Stimulated activated CD4-positive, alpha-beta T cell treated with anti-CD3 and anti-CD28 coated beads, Interleukin-12 subunit alpha, Interleukin-12 subunit beta, amount 100 ng/mL, for 4 hours (primary cell): ENCODE measurements around the gene PODNL1.
A peak's percentile ranks its signal among the peaks of the same experiment; 100 is the strongest.
"Not testable (repeated sequence)": the region's sequence is repeated elsewhere in the genome, so short reads cannot be mapped to it uniquely, and the experiment has no call there.

Source experiments
- DNase-seq: peaks from one replicate; pipeline ENCODE4 v3.0.0-alpha.2; 2020

Gene PODNL1

DNA sequence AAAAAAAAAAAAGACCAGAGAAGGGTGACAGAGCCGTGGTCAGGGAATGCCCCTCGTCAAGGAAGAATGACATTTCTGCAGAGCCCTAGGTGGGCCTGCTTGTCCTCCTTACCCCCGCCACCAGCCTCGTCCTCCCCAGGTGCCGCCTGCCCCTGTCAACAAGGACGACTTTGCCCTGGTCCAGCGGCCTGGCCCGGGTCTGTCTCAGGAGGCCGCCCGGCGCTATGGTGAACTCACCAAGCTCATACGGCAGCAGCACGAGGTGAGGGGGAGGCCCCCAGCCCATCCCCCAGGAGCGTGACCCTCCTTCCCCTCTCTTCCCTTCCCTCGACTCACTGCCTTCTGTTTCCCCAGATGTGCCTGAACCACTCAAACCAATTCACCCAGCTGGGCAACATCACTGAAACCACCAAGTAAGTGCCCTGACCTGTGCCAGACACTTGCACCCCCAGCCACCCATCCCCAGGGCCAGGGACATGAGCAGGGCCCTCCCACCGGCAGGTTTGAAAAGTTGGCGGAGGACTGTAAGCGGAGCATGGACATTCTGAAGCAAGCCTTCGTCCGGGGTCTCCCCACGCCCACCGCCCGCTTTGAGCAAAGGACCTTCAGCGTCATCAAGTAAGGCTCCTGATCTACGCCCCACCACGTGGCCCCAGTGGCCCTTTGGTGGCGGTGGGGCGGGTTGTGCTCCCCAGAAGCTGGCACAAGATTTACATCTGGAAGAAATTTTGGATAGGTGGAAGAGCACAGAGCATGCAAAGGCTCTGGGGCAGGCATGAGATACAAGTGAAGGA lies 14.8 kb downstream of the PODNL1 start:
- no peak for DNase-seq

DNA sequence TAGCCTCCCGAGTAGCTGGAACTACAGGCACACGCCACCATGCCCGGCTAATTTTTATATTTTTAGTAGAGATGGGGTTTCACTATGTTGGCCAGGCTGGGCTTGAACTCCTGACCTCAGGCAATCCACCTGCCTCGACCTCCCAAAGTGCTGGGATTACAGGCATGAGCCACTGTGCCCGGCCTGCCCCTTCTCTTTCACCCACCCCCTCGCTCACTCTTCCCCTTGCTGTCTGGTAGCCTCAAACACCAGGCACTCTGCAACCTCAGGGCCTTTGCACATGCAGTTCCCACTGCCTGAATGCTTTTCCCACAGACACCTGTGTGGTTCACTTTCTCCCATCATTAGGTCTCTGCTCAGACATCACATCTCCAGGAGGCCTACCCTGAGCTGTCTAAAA lies 16.1 kb downstream of the PODNL1 start:
- DNase-seq = not testable (repeated sequence)

DNA sequence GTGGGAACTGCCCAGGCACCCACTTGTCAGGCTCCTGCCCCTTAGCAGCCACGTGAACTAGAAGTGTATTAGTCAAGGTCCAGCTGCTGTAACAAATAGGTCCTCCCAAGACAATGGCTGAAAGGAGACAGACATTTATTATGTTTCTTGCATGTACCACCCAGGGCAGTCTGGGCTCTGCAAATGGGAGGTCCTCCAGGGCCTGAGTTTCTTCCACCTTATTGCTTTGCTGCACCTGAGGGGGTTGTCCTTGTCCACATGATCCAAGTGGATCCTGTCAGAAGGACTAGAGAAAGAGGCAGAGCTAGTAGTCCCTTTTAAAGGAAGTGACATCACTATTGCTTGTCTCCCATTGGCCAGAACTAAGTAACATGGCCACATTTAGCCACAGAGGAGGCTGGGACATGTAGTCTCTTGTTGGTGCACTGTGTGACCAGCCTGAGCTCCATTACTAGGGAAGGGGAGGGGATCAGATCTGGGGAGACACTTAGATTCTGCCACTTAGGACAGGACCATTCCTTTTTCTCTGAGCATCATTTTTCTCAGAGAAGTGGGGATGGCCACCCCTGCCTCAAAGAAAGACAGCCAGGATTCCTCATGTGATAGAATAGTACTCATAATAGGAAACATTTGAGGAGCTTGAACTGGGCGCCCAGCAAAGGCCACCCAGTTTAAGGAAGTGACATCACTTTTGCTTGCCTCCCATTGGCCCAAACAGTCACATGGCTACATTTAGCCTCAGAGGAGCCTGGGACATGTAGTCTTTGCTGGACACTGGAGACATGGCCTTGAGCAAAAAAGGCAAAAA lies 17.1 kb downstream of the PODNL1 start:
- DNase-seq = no peak

DNA sequence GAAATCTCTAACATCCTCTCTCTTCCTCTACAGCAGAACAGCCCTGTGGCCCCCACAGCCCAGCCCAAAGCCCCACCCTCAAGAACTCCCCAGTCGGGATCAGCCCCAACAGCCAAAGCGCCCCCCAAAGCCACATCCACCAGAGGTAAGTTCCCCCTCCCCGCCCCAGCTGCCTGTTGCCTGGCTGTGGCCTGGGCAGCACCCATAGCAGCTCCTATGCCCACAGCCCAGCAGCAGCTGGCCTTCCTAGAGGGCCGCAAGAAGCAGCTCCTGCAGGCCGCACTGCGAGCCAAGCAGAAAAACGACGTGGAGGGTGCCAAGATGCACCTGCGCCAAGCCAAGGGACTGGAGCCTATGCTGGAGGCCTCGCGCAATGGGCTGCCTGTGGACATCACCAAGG lies 17.7 kb downstream of the PODNL1 start:
- DNase-seq = no peak

DNA sequence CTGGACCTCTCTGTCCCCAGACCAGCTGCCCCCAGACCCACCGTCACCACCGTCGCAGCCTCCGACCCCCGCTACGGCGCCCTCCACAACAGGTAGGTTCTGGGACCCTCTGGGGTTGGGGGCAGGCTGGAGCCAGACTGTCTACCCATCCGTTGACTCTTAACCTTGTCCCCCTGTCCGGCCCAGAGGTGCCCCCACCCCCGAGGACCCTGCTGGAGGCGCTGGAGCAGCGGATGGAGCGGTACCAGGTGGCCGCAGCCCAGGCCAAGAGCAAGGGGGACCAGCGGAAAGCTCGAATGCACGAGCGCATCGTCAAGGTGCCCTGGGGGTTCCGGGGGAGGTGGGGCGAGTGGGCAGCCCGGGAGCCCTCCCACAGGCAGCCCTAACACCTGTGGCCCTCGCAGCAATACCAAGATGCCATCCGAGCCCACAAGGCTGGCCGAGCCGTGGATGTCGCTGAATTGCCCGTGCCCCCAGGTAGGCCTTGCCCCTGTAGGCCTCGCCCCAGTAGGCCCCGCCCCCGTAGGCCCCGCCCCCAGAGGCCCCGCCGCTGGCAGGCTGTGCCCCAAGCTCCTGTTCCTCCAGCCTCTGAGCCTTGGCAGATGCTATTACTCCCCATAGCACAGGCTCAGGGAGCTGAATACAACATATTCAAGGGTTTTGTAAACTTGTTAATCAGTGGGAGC lies 19.3 kb downstream of the PODNL1 start:
- no peak for DNase-seq

DNA sequence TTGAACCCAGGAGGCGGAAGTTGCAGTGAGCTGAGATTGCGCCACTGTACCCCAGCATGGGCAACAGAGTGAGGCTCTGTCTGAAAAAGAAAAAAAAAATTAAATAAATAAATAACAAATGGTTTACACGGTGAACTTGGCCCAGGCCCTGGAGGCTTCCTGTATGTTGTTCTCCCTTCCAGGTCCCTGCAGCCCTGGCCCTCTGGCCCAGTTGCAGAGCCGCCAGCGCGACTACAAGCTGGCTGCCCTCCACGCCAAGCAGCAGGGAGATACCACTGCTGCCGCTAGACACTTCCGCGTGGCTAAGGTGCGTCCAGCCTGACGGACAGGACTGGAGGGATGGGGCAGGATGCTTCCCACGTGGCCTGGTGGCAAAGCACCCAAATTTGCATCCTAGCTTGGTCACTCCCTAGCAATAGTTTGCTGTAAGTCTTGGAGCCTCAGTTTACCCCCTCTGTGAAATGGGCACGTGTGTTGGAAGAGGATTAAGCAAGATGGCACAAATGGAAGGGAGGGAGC lies 20.3 kb downstream of the PODNL1 start:
- DNase-seq = no peak

DNA sequence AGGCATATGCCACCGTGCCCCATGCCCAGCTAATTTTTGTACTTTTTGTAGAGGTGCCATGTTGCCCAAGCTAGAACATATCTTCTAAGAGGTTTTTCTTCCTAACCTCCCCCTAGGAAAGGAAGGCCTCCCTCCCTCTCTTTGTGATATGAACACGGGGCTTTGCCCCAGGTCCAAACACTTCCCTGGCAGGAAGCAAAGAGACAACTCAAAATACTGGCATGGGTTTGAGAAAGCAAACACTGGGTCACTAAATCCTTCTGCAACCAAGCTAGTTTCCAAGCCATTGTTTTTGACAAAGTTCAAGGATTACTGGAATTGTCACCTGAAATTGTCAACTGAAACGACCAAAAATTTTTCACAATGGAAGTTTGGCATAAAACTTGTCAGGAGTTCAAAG lies 23.4 kb downstream of the PODNL1 start:
- no peak for DNase-seq

DNA sequence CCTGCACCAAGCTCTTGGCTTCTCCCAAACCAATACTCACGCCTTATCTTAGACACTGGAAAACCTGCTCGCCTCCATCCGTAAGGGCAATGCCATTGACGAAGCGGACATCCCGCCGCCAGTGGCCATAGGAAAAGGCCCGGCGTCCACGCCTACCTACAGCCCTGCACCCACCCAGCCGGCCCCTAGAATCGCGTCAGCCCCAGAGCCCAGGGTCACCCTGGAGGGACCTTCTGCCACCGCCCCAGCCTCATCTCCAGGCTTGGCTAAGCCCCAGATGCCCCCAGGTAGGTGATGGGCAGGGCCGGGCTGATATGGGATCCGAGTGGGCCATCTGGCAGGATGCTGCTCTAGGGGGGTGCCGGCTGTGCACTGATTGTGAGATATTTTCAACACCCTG lies 24.9 kb downstream of the PODNL1 start:
- DNase-seq = no peak

DNA sequence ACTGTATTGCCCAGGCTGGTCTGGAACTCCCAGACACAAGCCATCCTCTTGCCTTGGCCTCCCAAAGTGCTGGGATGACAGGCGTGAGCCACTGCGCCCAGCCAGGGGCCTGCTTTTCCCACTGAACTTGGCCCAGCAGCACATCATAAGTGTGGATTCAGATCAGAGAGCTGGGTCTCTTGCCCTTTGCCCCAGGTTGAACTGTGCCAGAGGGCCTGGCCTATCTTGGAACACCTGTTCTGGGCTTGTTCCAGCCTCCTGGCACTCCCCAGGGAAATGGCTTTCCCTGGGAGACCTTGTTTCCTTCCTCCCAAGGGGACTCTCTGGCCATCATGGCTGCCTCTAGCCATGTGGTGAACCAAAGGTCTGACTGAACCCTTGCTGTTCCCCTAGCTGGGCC lies 28.8 kb downstream of the PODNL1 start:
- DNase-seq = no peak

DNA sequence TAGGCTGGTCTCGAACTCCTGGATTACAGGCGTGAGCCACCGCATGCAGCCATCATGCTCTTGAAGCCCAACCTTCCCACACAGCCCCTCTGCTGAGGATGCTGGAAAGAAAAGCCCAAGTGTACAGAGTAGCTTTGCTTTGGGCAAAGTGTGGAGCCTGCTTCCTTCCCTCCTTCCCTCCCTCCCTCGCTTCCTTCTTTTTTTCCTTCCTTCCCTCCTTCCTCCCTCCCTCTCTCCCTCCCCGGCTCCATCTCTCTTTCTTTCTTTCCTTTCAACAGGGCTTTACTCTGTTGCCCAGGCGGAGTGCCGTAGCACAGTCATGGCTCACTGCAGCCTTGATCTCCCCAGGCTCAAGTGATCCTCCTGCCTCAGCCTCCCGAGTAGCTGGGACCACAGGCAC lies 29.5 kb downstream of the PODNL1 start:
- no peak for DNase-seq

DNA sequence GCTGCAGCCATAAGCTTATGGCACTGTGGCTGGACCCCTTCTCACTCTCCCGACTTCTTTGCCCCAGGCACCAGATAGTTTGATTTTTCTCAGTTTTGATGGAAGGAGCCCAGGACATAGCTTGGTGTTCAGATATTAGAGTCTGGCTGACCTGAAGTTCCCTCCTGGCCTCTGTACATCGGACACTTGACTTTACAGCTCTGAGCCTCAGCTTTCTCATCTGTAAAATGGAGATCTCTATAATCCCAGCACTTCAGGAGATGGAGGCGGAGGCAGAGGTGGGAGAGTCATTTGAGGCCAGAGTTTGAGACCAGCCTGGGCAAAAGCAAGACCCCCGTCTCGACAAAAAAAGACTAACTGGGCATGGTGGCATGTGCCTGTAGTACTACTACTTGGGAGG lies 31.3 kb downstream of the PODNL1 start:
- no peak for DNase-seq

DNA sequence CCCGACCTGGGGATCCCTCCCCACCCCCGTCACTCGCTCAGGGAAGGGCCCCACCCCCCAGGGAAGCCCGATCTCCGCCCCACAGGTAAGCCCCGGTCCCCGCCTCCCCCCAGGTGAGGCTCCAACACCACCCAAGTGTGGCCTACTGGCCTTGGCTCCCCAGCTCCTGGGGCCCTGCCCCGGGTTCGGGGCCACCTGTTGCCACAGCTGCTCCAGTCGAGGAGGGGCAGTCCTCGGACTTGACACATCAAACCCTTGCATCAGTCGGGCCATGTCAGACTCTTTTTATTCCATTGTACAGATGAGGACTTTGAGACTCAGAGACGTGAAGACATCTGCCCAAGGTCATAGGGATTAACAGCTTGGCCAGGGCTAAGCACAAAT lies 31.7 kb downstream of the PODNL1 start:
- peak; percentile 31 for DNase-seq

DNA sequence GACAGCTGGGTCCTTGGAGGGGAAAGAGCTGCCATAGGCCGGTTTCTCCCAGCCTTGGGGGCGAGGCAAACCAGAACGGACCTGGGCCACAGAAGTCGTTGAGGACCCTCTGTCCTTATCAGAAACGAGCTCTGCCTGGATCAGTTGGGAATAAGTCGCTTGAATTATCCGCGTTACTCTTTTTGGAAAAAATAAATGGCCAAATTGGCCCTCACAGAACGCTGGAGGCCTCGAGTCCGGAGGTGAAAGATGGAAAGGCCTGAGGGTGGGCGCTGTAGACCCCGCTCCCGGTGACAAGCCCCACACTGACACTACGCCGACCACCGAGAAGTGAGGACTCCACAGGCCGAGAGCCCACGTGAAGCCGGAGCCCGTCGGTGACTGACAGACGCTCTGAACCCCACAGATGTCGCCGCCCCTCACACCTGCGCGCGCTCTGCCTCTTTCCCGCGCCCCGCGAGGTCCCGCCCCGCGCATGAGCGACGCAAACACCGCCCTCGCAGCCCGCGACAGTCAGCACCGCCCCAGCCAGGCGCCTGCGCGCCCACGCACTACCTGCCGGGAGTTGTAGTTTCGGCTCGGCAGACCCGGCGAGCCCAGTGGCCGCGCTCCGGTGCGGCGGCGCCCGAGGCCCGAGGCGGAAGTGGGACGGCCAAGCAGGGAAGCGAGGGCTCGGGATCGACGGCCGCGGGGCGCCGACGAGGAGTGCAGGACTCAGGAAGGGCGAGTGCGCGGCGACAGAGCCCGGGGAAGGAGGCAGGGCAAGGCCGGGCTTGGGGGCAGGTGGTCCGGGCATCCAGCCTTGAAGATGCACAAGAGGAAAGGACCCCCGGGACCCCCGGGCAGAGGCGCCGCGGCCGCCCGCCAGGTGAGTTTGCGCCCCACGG lies 32.3 kb downstream of the PODNL1 start, which contains the start of the genes BRME1 and CC2D1A:
TSS of gene BRME1 (minus strand) at position 484 of the 887 bp plus-strand sequence. CDS start 1,225 bp downstream, outside the sequence.
TSS of gene CC2D1A (plus strand) at position 568 of the 887 bp plus-strand sequence. CDS start at position 809, 241 bp downstream.
- peak; percentile 96 for DNase-seq

DNA sequence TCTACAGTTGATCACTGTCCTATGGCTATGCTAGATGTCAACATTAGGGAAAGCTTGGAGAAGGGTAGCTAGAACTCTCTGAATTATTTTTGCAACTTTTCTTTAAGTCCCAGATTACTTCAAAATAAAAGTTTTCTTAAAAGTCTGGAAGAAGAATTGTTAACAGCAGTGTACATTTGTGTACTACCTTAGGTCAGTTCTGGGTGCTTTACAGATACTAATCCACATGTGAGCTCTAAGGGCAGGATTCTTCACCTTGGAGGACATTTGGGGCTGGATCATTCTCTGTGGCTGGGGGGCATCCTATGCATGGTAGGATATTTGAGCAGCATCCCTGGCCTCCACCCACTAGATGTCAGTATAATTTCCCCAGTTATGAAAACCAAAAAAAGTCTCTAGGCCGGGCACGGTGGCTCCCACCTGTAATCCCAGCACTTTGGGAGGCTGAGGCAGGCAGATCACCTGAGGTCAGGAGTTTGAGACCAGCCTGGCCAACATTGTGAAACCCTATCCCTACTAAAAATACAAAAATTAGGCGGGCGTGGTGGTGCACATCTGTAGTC lies 35.1 kb downstream of the PODNL1 start:
- DNase-seq = peak; percentile 23

DNA sequence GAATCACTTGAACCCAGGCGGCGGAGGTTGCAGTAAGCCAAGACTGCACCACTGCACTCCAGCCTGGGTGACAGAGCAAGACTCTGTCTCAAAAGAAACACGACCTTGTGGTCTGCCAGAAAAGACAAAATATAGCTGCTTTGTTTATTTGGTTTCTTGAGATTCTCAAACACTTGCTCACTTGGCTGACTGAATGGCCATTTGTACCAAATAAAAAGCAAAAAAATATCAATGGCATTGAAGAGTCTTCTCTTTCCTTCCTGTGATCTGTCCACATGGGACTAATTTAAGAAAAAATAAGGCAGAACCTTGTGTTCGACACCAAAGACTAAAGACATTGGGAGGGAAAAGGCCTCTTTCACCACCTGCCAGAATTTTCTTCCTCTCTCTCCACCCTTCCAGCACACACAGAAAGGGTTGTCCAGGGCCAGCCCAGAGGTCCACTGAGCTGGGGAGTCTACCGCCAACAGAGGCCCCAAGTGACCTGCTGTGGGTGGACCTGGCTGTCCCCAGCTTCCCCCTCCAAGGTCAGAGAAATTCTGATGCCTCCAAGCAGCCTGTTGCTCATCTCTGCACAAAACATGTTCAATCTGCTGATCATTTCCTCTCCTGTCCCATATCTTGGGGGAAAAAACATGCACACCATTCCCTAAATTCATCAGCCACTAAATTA lies 38.2 kb downstream of the PODNL1 start:
- no peak for DNase-seq

DNA sequence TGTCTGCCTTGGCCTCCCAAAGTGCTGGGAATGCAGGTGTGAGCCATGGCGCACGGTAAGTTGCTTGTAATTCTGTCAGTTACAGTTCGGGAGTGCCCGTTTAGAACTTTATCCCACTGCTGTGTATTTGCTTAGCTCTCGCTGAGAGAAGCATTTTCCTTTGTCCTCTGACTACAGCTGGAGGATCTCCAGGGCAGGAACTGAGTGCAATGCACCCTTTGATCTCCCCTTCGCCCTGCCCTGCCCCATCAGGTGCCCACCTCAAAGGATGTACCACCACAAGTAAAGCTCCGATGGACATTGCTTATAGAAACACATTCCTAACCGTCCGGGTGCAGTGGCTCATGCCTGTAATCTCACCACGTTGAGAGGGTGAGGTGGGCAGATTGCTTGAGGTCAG lies 38.8 kb downstream of the PODNL1 start:
- DNase-seq = no peak

DNA sequence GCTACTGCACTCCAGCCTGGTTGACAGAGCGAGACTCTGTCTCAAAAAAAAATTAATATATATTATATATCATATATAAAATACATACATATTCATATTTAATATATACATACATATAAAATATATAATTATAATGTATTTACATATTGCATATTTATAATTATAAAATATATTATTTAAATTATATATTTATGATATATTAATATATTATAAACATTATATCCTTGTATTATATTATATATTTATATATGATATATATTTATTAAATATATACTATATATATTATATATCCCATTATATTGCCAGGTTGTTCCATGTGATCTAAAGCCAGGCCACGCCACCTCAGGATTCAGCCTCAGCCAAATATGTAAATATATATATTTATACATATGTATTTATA lies 42.0 kb downstream of the PODNL1 start:
- DNase-seq = no peak

DNA sequence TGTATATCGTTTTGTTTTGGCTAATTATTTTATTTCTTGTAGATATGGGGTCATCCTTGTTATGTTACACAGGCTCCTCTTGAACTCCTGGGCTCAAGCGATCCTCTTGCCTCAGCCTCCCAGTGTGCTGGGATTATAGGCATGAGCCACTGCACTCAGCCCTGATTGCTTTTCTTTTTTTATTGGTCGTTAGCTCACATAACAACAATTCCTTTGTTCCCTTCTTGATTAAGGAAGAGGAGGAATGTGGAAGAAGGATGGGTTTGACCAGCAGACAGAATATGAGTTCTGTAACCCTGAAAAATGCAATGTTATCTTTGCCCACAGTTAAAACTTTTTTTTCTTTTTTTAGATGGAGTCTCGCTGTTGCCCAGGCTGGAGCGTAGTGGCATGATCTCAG lies 43.7 kb downstream of the PODNL1 start:
- DNase-seq = no peak

DNA sequence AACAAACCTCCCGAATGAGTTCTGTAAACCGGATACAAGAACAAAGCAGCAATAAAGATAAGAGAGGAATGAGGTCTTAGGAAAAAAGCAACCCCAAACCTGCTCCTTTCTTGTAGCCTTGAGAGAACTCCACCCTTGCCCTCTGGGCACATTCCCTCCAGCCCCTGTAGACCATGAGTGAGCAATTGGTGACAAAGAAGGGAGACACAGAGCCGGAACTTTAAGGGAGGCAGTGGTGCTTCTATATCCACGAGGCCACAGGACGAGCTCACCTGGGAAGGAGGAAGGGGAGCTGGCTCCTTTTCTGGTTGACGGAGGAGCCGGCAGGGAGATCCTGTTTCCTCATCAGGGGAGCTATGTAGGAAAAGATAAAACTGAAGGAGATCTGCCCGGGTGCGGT lies 45.3 kb downstream of the PODNL1 start:
- no peak for DNase-seq

DNA sequence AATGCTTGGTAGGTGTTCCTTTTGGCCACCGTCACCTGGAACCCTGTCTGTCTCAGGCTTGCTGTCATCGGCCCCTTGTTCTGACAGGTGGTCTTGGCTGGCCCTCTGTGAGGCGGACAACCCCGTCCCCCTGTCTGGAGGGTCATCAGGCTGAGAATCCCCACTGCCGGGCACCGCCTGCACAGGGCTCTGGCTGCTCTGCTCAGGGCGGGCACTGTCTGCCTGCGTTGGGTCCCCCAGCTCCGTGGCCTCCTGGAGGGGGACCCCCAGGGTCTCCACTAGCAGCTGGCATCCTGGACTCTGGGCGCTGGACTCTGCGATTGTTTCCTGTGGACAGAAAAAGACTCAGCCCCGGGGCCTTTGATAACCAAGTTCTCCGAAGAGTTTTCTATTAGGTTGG lies 48.1 kb downstream of the PODNL1 start:
- DNase-seq = no peak

DNA sequence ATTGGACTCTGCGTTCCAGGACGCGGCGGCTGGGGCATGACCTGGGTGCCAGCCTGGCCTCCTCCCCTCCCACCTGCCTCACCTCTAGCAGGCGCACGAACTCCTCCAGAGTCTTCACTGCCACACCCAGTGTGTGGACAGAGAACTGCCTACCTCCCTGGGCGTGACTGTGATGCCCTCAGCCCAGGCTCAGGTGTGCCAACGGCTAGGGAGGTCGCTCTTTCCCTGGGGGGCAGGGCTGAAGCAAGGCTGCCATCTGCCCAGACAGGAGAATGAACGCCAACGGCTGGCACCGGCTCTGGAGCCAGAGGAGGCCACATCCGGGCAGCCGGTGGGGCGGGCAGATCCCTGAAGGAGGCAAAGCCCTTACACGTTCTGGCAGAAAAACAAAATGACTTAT lies 49.9 kb downstream of the PODNL1 start:
- no peak for DNase-seq
